Measurements from ENCODE around the gene GPD2.
"Not testable (repeated sequence)": the region's sequence is repeated elsewhere in the genome, so short reads cannot be mapped to it uniquely, and the experiment has no call there.

GPD2 gene

DNA sequence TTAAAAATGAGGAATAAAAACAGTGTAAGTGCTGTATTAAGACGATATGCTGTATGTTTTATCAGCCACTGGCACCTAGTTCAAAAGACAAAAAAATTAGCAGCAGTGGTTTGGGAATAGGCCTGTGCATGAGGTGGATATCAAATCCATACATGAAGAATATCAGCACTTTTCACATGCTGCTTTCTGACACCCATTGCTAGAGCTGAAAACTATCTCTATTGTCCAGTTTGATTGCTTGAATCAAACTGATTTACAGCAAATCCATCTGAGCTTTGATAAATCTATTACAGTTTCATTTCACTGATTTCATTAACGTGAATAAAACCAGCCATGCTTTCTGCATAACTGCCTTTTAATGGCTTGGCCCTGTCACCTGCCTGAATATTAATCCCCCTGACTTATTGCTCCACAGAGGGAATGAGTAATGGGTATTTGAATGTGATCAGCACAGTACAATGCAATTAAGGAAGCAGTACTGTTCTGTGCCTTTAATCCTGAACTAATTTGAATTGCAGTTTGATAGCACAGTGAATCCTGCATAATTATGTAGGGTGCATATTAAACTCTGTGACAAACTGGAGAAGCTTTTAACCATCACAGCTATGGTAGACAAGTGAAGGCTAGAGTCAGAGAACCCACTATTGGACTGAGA lies 154.0 kb downstream of the GPD2 start:
- no peak for DNase-seq (ENCODE audit: low read depth)

DNA sequence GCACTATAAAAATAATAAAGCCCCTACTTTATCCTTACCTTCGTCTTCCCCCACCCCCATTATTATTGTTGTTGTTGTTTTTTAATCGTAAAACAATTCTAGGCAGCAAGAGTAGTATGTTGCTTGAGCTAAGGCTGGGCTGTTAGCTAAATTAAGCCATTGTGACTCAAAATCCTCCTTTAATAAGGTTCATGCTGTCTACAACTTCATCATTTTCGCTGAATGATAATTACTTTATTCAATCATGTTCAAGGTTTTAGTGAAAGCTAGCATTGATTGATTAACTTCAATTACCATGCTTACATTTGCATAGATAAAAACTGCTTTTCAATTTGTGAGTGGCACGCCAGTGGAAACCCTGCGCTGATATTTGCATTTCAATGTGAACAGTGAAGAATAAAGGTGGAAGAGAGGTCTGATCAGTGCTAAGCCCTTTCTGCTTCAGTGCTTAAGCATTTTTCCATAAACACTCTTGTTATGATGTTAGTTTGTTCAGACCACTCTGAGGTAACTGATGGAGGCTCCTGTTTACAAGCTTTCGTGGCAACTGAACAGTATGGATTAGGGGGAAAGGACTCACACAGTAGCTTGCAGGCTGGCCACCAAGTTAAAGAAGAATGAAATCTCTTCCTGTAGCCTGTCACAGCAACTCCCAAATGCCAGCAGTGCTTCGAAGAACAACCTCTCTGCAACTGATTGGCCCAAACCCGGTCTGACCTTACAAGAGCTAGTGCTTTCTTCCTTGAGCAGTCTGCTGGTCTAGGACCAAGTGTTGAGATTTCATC lies 156.8 kb downstream of the GPD2 start:
- no peak for DNase-seq (ENCODE audit: low read depth)

DNA sequence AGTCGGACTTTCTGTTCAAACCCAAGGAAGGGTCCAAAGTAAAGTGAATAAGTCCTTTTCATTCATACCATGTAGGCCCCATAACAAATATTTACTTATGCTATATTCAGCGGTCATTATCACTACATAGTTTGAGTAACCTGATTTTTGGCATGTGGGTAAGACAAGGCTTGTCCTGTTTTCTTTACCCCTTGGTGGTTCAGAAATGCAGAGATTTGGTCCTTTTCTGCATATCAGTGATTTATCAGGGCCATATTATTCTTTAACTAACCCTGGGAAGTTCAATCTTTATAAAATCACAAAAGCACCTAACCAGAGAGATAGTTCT lies 157.4 kb downstream of the GPD2 start:
- no peak for DNase-seq (ENCODE audit: low read depth)

DNA sequence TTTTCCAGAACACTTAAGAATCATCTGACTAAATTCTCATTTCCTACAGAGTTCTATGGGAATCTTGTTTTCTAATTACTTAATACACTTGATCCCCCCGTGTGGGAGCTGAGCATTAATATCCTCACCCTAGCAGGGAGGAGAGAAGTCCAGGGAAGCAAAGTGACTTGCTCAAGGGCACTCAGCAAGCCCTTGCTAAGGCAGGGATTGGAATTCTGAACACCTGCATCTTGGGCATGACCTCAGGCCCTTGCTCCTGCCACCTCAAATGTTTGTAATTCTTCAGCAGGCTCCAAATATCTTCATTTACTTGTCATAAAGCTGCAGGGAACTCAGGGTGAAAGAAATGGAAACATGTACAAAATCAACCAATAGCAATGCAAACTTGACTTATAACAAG lies 162.4 kb downstream of the GPD2 start:
- no peak for DNase-seq (ENCODE audit: low read depth)

DNA sequence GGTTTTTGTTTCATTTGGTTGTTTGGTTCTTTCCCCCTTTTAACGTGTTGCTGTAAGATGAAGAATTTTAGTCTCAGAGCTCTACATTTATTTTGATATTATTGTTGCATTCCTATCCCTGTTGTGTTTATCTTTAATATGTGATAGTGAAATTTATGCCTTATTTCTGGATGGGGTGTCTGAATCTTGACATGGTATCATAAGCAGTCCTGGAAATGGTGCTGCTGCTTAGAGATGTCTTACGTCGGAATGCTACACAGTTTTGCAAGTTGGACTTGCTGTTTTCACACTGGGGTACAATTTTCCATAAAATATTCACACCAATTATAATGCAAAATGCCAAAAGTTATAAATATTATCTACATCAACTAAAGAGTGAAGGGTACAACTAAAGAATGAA lies 164.0 kb downstream of the GPD2 start:
- no peak for DNase-seq (ENCODE audit: low read depth)

DNA sequence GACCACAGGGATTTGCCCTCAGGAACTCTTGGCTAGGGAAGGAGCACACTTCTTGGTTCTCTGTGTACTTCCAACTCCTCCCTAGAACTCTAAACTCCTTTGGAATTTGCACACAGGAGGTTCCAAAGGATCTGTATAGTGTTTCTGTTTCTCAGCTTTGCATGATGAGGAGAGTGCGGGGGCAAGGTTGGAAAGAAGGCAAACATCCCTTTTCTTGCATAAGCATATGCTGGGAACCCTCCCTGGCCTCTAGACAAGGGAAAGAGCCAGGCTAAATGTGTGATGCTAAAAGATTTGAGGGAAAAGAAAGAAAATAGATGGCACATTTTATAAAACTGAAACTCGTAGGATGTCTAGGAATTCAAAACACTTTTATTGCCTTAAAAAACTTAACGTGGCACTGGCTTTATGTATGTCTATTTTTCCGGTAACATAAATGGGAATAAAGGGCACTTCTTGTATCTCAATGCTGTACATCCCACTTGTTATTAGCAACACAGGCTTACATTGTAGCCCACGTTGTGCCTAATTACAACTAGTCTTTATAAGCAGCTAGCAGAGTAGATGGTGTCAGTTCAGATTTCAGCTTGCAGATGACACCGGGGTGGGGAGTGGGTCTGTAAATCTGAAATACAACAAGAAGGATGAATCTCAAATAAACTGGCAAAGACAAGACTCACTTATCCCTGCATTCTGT lies 165.8 kb downstream of the GPD2 start:
- no peak for DNase-seq (ENCODE audit: low read depth)

DNA sequence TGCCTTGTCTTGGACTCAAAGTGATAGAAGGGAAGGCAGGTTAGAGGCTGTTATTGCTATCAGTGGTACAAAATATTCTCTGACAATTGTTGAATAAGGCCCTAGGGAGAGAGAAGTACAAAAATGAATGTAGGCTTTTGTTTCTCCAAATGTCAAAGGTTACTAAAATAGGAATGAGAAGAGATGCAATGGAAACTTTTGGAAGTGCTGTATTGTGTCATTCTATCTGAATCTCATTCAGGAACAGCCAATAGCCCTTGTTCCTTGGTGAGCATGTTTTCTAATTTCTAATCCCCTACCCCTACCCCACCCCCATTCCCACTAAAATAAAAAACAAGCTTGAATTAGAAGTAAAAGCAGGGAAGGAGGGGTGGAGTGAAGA lies 166.4 kb downstream of the GPD2 start:
- no peak for DNase-seq (ENCODE audit: low read depth)

DNA sequence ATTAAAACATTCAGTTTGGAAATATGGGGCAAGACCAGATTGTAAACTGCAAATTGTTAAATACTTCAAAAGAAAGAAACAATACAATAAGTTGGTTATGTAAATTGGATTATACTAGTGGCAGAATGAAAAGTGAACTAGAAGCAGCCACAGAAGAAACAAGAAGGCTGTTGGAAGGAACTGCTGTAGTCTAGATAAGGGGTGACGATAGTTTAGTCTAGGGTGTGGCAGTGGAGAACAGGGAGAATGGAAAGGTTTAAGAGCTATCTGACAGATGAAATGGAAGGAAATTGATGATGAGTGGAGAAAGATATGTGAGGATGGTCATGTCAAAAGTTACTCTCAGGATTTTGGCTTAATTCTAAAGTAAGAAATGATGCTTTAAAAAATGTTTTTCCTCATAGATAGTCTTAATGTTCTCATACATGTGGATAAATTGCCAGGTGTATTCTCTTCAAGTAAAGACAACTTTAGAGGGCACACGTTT lies 179.7 kb downstream of the GPD2 start:
- DNase-seq (ENCODE audit: low read depth): no peak

DNA sequence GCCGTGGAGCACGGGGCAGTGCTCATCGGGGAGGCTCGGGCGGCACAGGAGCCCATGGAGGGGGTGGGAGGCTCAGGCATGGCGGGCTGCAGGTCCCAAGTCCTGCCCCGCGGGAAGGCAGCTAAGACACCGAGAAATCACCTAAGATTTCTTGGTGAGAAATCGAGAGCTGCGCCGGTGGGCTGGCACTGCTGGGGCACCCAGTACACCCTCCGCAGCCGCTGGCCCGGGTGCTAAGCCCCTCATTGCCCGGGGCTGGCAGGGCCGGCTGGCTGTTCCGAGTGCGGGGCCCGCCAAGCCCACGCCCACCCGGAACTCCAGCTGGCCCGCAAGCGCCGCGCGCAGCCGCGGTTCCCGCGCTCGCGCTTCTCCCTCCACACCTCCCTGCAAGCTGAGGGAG lies 181.9 kb downstream of the GPD2 start:
- DNase-seq (ENCODE audit: low read depth): not testable (repeated sequence)

DNA sequence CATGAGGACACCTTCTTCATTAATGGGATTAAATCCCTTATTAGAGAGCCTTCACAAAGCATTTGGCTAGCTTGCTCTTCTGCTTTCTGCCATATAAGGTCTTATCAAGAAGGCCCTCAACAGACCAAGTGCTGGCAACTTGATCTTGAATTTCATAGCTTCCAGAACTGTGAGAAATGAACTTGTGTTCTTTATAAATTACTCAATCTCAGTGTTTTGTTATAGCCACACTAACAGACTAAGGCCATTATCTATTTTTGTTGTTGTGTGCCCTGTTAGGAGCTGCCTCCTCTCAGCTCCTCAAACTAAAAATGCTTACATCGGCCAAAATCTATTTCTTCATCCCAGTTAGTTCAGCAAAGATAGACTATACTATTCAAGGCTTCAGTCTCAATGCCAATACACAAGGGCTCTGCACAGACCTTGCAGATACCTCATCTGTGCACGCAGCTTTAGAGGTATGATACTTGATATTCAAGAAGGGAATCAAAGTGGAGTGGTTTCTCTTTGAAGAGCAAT lies 182.9 kb downstream of the GPD2 start:
- DNase-seq (ENCODE audit: low read depth): no peak

DNA sequence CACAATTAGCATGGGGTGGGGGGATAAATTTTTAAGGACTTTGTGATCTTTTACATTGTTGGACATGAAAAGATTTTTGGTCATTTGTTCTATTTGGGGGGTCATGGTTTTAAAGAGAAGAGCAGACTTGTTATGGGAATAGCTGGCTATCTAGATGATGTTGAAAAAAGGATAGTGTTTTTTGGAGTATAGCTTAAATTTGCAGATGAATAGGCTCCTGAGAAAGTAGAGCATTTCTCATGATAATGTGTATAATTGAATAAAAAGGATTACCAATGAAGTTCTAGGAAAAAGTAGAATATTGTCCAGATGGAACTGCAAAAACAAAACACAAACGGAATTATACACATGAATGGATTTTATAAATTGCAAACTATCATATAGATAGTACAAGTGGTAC lies 186.3 kb downstream of the GPD2 start:
- DNase-seq (ENCODE audit: low read depth): no peak

DNA sequence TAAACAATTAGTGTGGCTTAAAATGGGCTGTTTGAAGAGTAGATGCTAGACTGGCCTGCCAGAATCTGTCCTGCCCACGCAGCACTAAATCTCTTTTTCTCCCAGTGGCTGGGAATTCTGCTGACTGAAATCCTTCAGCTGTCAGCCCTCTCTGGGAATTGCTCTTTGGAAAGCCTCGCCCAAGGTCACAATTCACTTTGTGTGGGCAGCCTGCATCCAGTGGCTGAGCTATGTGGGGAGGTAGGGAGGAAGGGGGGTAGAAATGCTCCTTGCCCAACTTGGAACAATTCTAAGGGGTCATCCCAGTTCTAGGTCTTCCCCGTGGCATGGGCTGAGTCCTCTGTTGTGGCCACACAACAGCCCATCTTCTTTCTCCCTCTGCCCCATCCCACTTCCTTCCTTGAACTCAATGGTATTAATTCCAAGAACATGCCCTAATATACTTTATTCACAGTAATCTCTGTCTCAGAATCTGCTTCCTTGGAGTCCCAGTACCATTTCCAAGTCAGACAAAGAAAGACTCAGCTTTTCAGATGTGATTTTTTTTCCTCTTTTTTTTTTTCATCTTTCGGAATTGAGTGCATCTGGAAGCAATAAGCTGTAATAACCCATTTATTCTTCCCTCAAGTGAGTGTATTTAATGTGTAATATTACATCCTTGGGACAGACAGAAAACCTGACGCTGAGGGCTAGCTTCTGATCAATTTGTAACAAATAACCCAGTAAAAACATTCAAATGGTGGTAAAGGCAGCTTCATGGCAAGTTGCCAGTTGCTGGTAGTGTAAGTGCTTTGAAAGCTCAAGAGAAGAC lies 189.4 kb downstream of the GPD2 start:
- DNase-seq (ENCODE audit: low read depth): no peak

DNA sequence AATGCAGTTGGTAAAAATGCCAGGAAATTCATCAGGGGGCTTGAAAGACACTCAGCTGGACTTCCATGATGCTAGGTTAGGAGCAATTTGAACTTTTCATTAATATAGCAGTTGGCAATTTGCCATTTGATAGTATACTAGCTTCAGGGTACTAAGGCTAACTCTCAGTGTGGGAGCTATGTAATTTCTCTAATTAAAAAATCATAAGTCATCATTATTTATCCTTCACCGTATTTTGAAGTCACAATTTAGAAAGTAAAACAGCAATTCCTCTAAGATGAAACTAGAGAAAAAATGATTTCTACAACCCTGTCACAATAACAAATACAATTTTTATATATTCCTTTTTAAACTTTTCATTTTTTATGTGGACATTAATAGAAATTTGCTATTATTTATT lies 190.8 kb downstream of the GPD2 start:
- DNase-seq (ENCODE audit: low read depth): no peak

DNA sequence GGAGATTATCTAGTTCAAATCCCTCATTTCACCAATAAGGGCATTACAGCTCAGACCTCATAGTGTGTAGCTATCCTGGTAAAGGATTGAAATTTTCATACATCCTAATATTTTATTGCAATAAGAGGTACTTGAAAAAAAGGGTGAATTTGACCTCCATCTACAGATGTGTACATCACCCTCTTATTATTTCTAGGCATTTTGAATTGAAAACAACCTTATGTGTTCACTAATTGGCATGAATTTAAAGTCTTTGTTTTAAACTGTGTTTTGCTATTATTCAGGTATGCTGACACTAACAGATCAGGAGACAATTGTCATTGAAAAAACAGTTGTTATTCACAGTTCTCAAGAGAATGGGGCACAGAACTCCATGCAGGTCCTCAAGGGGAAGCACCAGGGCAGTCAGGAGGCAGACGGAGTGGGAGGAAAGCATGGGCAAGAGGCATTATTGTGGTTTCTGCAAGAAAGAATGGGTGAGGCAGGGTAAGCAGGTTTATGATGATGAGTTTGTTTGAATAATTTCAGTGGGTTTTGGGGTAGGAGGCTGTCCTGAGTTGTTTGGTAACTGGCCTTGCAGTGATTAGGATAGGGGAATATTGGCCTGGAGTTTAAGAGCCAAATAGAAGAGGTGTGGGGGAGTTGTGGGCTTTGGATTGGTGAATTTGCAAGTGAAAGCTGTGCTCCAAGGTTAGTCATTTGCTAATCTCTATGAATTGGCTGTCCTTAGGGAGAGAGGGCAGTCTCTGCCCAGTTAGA lies 194.6 kb downstream of the GPD2 start:
- no peak for DNase-seq (ENCODE audit: low read depth)

DNA sequence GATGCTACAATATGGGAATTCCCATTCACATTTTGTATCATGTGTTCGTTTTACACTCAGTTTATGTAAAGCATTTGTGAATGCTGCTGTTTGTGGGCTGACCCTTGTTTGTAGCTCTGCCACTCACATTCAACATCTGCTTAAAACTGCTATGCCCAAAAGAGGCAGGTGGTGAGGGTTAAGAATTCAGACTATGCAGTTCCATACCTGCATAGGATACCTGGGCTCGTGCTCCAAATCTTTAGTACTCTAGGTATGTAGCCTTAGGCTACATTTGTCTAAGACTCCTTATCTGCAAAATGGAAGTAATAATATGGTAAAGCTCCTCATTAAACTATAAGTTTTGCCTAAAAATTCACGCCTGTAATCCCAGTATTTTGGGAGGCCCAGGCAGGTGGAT lies 199.5 kb downstream of the GPD2 start:
- no peak for DNase-seq (ENCODE audit: low read depth)

Measured in stimulated activated CD8-positive, alpha-beta memory T cell treated with anti-CD3 and anti-CD28 coated beads, Interleukin-15, amount 100 ng/mL, for 1 hour (primary cell).